NCI-H82 treated with DMSO at 0.1 percent for 48 hours (cell line): Measurements from ENCODE around the gene OTOG.
A peak's percentile ranks its signal among the peaks of the same experiment; 100 is the strongest.

Experiments
- DNase-seq: peaks from one replicate; lab custom pipeline; 2025; ENCODE audit not compliant: unreplicated experiment; lab: John Stamatoyannopoulos, UW

Gene OTOG

GRCh38 chr11:17547051-17547577 lies at the start of gene OTOG:
Gene OTOG (plus strand): TSS chr11:17547259. CDS start chr11:17547373, 114 bp downstream.
- peak; percentile 3 for DNase-seq

GRCh38 chr11:17498058-17498457 lies 49.0 kb upstream of the OTOG start:
- no peak for DNase-seq

GRCh38 chr11:17498475-17498874 lies 48.6 kb upstream of the OTOG start:
- no peak for DNase-seq

GRCh38 chr11:17500673-17501072 lies 46.4 kb upstream of the OTOG start:
- no peak for DNase-seq

GRCh38 chr11:17502630-17503029 lies 44.4 kb upstream of the OTOG start:
- DNase-seq = no peak

- peak; percentile 24 for DNase-seq
Measured at GRCh38 chr11:17504330-17505107, 42.5 kb upstream of the OTOG start.

- DNase-seq = no peak
Measured at GRCh38 chr11:17505146-17505545, 41.9 kb upstream of the OTOG start.

GRCh38 chr11:17506314-17506713 lies 40.7 kb upstream of the OTOG start:
- DNase-seq = no peak

- no peak for DNase-seq
Measured at GRCh38 chr11:17506942-17507341, 40.1 kb upstream of the OTOG start.

GRCh38 chr11:17507773-17508172 lies 39.3 kb upstream of the OTOG start:
- DNase-seq = no peak

GRCh38 chr11:17508306-17508705 lies 38.8 kb upstream of the OTOG start:
- DNase-seq = no peak

- DNase-seq = no peak
Measured at GRCh38 chr11:17508791-17509190, 38.3 kb upstream of the OTOG start.

- DNase-seq = peak; percentile 39
Measured at GRCh38 chr11:17510507-17511206, 36.4 kb upstream of the OTOG start.

- peak; percentile 57 for DNase-seq
Measured at GRCh38 chr11:17511571-17511970, 35.5 kb upstream of the OTOG start.

GRCh38 chr11:17512101-17512500 lies 35.0 kb upstream of the OTOG start:
- no peak for DNase-seq

- DNase-seq = no peak
Measured at GRCh38 chr11:17513853-17514252, 33.2 kb upstream of the OTOG start.

- DNase-seq = no peak
Measured at GRCh38 chr11:17514476-17514875, 32.6 kb upstream of the OTOG start.

- DNase-seq = no peak
Measured at GRCh38 chr11:17515443-17516176, 31.4 kb upstream of the OTOG start.

- DNase-seq = no peak
Measured at GRCh38 chr11:17516551-17517150, 30.4 kb upstream of the OTOG start.

GRCh38 chr11:17517186-17517585 lies 29.9 kb upstream of the OTOG start:
- no peak for DNase-seq

GRCh38 chr11:17518366-17518765 lies 28.7 kb upstream of the OTOG start:
- no peak for DNase-seq
